ENCODE measurements around the gene DNAJC18.

Gene DNAJC18

GRCh38 chr5:139482050-139482889 lies 42.9 kb upstream of the DNAJC18 start, which contains the start of gene STING1:
Gene STING1 (minus strand): TSS chr5:139482758. CDS start chr5:139481704, 1,054 bp downstream.
- Histone ChIP-seq H3K4me1 (ENCODE audit: control insufficient read depth, insufficient read depth, low read length) (peaks cover 15% of the 10 kb centered on the region), H3K36me3 (ENCODE audit: control insufficient read depth in 2 of 2, insufficient read depth in 1 of 2, low read length in 2 of 2) (peaks cover 15 to 32% of the 10 kb centered on the region in 2 experiments; a peak in 2 of 3 replicates), H3K27ac (ENCODE audit: extremely low read depth, low read depth, low read length) (peak within 1 kb of the TSS; percentile 93), H3K9me3 (ENCODE audit: control insufficient read depth, insufficient read depth, low read depth, low read length) (no peaks in the 10 kb centered on the region), H3K4me3 (ENCODE audit: low read depth, low read length) (peak within 1 kb of the TSS; percentile 14; the same call in 1 of the 2 replicates)
- POLR2A ChIA-PET: interaction anchor here (0.7 to 1.9 kb wide), 13 partner anchors 8 to 208 kb away, joined by 3 to 21 read pairs (median 4); partner anchors contain the start of genes DNAJC18, MATR3 and SPATA24
- CTCF ChIA-PET: interaction anchor here (1.0 to 4.1 kb wide), 4 partner anchors 13 to 60 kb away, joined by 4 to 24 read pairs (median 13); no protein-coding TSS in a partner anchor
- TF ChIP-seq HIC1 (tag by site-specific recombination; IDR thresholded peaks at IDR 0.05): peak; percentile 41; the same call in 1 of the 2 replicates
- peak; percentile 96 for TF ChIP-seq ZNF366 (tag by site-specific recombination; conservative IDR thresholded peaks at IDR 0.05)
- TF ChIP-seq ZNF292 (tag by site-specific recombination; IDR thresholded peaks at IDR 0.05; ENCODE audit: borderline replicate concordance, low read depth): no peak
- TF ChIP-seq ZNF248 (tag by site-specific recombination; IDR thresholded peaks at IDR 0.05): no peak
- TF ChIP-seq ZBTB11 (tag by site-specific recombination; conservative IDR thresholded peaks at IDR 0.05; ENCODE audit: low read depth): peak; percentile 80
- TF ChIP-seq ZNF610 (tag by site-specific recombination; IDR thresholded peaks at IDR 0.05; ENCODE audit: borderline replicate concordance): peak; percentile 50; the same call in 1 of the 2 replicates
- TF ChIP-seq ZNF518A (tag by site-specific recombination; conservative IDR thresholded peaks at IDR 0.05; ENCODE audit: low read depth): peak; percentile 91
- no peak for TF ChIP-seq ZNF701 (tag by site-specific recombination; IDR thresholded peaks at IDR 0.05)
- TF ChIP-seq ZNF280C (tag by site-specific recombination; IDR thresholded peaks at IDR 0.05): no peak
- no peak for TF ChIP-seq TSHZ1 (tag by site-specific recombination; IDR thresholded peaks at IDR 0.05; ENCODE audit: borderline replicate concordance)
- 0 out of 2 replicates have a peak, but pooled peaks have one; percentile 5 for TF ChIP-seq ZNF221 (tag by site-specific recombination; IDR thresholded peaks at IDR 0.05; ENCODE audit: borderline replicate concordance)
- peak; percentile 91 for TF ChIP-seq PRDM4 (tag by site-specific recombination; IDR thresholded peaks at IDR 0.05)
- TF ChIP-seq ZNF488 (tag by site-specific recombination; IDR thresholded peaks at IDR 0.05): no peak

Data from HEK293 (cell line).